Mucosa of rectum (tissue), 2 donors: ENCODE data around the gene STK32B.
"Not testable (repeated sequence)": the region's sequence is repeated elsewhere in the genome, so short reads cannot be mapped to it uniquely, and the experiment has no call there.

Experiments used
- H3K27ac ChIP-seq, 2 donors: one replicate each; pipeline ENCODE4 v1.7.0; 2013; ENCODE audit warnings: inconsistent platforms in 2 of 2, low read depth in 2 of 2, low read length in 2 of 2
- H3K27me3 ChIP-seq, 2 donors: one replicate each; pipeline ENCODE4 v1.7.0; 2013; ENCODE audit warnings: low read length in 2 of 2; ENCODE audit not compliant: control insufficient read depth in 2 of 2, insufficient read depth in 2 of 2
- H3K36me3 ChIP-seq, 2 donors: one replicate each; pipeline ENCODE4 v1.7.0; 2013; ENCODE audit warnings: low read length in 2 of 2; ENCODE audit not compliant: control insufficient read depth in 2 of 2, insufficient read depth in 2 of 2
- H3K4me1 ChIP-seq, 2 donors: one replicate each; pipeline ENCODE4 v1.7.0; 2013; ENCODE audit warnings: low read length in 2 of 2, mild to moderate bottlenecking in 1 of 2; ENCODE audit not compliant: control insufficient read depth in 2 of 2, insufficient read depth in 2 of 2
- H3K4me3 ChIP-seq, 2 donors: one replicate each; pipeline ENCODE4 v1.7.0; 2013; ENCODE audit warnings: low read length in 2 of 2
- H3K9ac ChIP-seq, 2 donors: one replicate each; pipeline ENCODE4 v1.7.0; 2013; ENCODE audit warnings: low read length in 2 of 2, low read depth in 1 of 2, mild to moderate bottlenecking in 1 of 2
- H3K9me3 ChIP-seq, 2 donors: one replicate each; pipeline ENCODE4 v1.7.0; 2013; ENCODE audit warnings: low read length in 2 of 2; ENCODE audit not compliant: control insufficient read depth in 2 of 2
- donor health status: healthy.
- donor health status: Normal muscosa, but diverticular disease.

STK32B gene

DNA sequence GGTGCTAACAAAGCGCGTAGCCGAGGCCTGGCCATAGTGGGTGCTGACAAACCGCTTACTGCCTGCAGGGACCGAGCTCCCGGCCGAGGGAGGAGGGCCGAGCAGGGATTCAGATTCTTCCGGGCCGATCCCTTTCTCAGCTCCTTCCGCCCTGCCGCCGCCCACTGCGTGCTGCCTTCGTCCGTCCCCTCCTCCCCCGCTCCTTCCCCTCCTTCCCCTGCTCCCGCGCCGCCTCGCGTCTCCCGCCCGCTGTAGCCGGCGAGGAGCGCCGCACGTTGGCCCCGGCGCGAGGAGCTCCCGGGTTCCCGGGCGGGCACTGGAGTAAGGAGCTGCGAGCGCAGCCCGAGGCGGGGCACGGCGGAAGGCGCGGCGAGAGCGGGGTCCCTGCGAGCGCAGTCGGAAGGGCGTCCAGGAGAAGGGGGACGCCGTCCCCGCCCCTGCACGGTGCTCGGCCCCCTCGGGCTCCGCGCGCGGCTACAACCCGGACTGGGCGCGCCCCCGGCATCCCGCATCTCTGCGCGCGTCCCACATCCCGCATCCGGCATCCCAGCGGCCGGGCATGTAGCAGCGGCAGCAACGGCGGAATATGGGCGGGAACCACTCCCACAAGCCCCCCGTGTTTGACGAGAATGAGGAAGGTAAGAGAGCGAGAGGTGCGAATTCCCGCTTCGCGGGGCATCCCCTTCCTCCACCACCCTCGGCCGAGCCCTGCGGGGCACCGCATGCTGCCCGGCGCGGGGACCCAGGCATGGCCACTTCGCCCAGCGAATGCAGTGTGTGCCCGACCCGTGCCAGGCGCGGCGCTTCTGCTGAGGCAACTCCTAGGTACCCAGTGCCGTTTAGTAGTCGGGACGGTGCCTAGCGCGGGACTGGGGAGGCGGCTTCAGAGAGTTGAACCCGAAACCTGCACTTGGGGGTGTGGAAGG is at the start of gene STK32B:
STK32B (plus strand) TSS at position 203 of the 926 bp plus-strand sequence.
- peak within 1 kb of the TSS; percentile 33 to 34 for H3K9ac ChIP-seq
- H3K27ac ChIP-seq, result no peak within 1 kb of the TSS

DNA sequence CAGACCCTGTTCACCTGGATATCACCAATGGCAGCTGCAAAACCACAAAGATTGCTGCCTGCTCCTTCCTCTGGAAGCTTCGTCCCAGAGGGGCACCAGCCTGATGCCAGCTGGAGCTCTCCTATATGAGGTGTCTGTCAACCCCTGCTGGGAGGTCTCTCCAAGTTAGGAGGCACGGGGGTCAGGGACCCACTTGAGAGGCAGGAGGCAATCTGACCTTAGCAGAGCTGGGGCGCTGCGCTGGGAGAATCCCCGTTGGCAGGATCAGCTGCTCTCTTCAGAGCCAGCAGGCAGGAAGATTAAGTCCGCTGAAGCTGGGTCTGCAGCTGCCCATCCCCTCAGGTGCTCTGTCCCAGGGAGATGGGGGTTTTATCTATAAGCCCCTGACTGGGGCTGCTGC is 49.6 kb upstream of the STK32B start:
- H3K9ac ChIP-seq, H3K27me3 ChIP-seq, H3K4me3 ChIP-seq, H3K9me3 ChIP-seq, H3K36me3 ChIP-seq, H3K4me1 ChIP-seq, H3K27ac ChIP-seq: not testable (repeated sequence)

More for the DNA sequence above, at the start of gene STK32B:
- Histone ChIP-seq H3K36me3 (no peaks in the 10 kb centered on the region), H3K4me1 (peaks cover 2 to 4% of the 10 kb centered on the region in 2 donors), H3K4me3 (peak within 1 kb of the TSS; percentile 57 to 67), H3K9me3 (no peaks in the 10 kb centered on the region), H3K27me3 (peaks cover 6 to 9% of the 10 kb centered on the region in 2 donors)

DNA sequence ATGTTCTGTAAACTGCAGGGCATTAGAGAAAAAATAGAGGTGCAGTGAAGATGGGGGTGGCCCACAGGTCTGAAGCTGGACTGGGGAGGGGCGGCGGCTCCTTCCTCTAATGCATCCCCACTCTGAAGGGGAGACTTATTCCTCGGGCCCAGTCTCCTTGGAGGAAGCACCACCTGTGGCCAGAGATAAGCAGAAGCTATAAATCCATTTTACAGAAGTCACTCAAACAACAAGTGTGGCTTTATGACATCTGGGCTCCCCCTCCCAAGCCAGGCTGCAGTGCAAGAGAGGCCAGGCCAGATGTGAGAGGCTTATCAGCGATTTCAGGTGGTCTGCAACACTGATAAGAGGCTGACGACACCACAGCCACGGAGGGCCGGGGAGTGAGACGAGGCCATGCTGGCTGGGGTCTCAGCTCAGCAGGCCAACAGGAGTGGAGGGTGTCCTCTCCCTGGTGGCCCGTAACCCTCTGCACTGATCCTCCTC is 47.9 kb upstream of the STK32B start:
- Histone ChIP-seq H3K4me1 (no peaks in the 10 kb centered on the region), H3K36me3 (no peaks in the 10 kb centered on the region), H3K4me3 (no peak overlapping the region), H3K27me3 (no peaks in the 10 kb centered on the region), H3K27ac (no peak overlapping the region), H3K9ac (no peak overlapping the region), H3K9me3 (no peaks in the 10 kb centered on the region)

GRCh38 chr4:5003918-5004317 is 47.4 kb upstream of the STK32B start:
- no peaks in the 10 kb centered on the region for H3K27me3 ChIP-seq
- no peaks in the 10 kb centered on the region for H3K36me3 ChIP-seq

DNA sequence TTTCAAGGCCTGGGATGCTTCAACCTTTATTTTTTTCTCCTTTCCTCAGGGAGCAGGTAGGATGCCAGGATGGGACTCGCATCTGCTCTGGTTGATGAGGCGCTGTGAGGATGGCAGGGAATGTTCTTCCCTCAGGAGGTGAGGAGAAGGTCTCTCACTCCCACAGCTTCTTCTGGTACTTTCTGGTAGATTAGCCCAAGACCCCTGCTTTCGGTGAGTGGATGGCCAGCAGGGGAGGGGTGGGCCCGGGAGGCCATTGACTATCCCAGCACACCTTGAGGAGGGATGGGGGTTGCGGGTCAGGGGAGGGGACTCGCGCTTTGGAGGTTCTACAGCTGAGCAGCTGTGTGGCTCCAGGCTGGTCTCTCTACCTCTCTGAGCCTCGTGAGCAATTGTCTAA is 46.8 kb upstream of the STK32B start:
- no peaks in the 10 kb centered on the region for H3K27me3 ChIP-seq
- H3K36me3 ChIP-seq, result no peaks in the 10 kb centered on the region
- no peak overlapping the region for H3K27ac ChIP-seq
- H3K4me3 ChIP-seq, result no peak overlapping the region
- no peak overlapping the region for H3K9ac ChIP-seq
- no peaks in the 10 kb centered on the region for H3K9me3 ChIP-seq
- H3K4me1 ChIP-seq, result no peaks in the 10 kb centered on the region

More at GRCh38 chr4:5003918-5004317, 47.4 kb upstream of the STK32B start:
- H3K4me1 ChIP-seq, result no peaks in the 10 kb centered on the region
- H3K9me3 ChIP-seq, result no peaks in the 10 kb centered on the region
- no peak overlapping the region for H3K4me3 ChIP-seq
- H3K9ac ChIP-seq, result no peak overlapping the region
- H3K27ac ChIP-seq, result no peak overlapping the region

- H3K4me3 ChIP-seq, H3K4me1 ChIP-seq, H3K9me3 ChIP-seq, H3K9ac ChIP-seq, H3K27me3 ChIP-seq, H3K36me3 ChIP-seq, H3K27ac ChIP-seq: not testable (repeated sequence)
Observed at GRCh38 chr4:5006932-5007331, 44.3 kb upstream of the STK32B start.

GRCh38 chr4:5009796-5010195 is 41.5 kb upstream of the STK32B start:
- H3K9me3 ChIP-seq, result no peaks in the 10 kb centered on the region
- no peak overlapping the region for H3K27ac ChIP-seq
- no peaks in the 10 kb centered on the region for H3K4me1 ChIP-seq
- no peak overlapping the region for H3K4me3 ChIP-seq
- H3K27me3 ChIP-seq, result peaks cover 0 to 2% of the 10 kb centered on the region in 2 donors
- no peaks in the 10 kb centered on the region for H3K36me3 ChIP-seq
- no peak overlapping the region for H3K9ac ChIP-seq

DNA sequence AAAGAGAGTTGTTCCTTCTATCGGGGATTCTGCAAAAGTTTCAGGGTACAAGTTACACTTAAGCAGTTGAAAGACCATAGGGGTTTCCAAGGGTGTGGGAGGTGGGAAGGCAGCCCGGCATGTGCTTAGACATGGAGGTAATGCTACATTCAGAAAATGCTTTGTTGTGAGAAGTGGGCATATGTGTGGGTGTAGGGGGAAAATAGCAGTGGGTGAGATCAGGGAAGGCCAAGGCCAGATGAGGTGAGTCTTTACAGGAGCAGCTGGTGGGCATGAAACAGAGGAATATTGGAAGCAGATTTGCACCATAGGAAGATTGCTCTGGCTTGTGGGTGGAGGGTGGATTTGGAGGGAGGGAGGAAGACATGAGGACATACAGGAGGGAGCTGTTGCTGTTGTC is 40.3 kb upstream of the STK32B start:
- Histone ChIP-seq H3K4me1 (no peaks in the 10 kb centered on the region), H3K9me3 (no peaks in the 10 kb centered on the region), H3K27ac (no peak overlapping the region), H3K27me3 (peaks cover 0 to 2% of the 10 kb centered on the region in 2 donors), H3K4me3 (no peak overlapping the region), H3K36me3 (no peaks in the 10 kb centered on the region), H3K9ac (no peak overlapping the region)

GRCh38 chr4:5012244-5012898 is 38.9 kb upstream of the STK32B start:
- Histone ChIP-seq H3K36me3 (no peaks in the 10 kb centered on the region), H3K27me3 (peaks cover 0 to 4% of the 10 kb centered on the region in 2 donors), H3K4me1 (no peaks in the 10 kb centered on the region), H3K27ac (no peak overlapping the region), H3K4me3 (no peak overlapping the region), H3K9ac (no peak overlapping the region), H3K9me3 (no peaks in the 10 kb centered on the region)

GRCh38 chr4:5012958-5013357 is 38.3 kb upstream of the STK32B start:
- H3K27ac ChIP-seq, result no peak overlapping the region
- no peak overlapping the region for H3K9ac ChIP-seq
- no peaks in the 10 kb centered on the region for H3K36me3 ChIP-seq
- H3K4me3 ChIP-seq, result no peak overlapping the region
- no peaks in the 10 kb centered on the region for H3K4me1 ChIP-seq
- peaks cover 0 to 4% of the 10 kb centered on the region in 2 donors for H3K27me3 ChIP-seq
- H3K9me3 ChIP-seq, result no peaks in the 10 kb centered on the region
